HL-60 (cell line): ENCODE results near the gene KLF6.
A peak's percentile ranks its signal among the peaks of the same experiment; 100 is the strongest.

Experiments
- DNase-seq, 2 experiments: peaks; one replicate each; pipeline ENCODE4 v3.0.0-alpha.2; 2010 to 2020; ENCODE audit warnings: low read depth in 1 of 2, low spot score in 1 of 2
- H3K27ac ChIP-seq: fragments of 250-450 bp; sonication (Bioruptor Pico); replicated peaks from 2 replicates; pipeline ENCODE4 v1.5.1; 2020; ENCODE audit warnings: mild to moderate bottlenecking, moderate library complexity
- H3K27me3 ChIP-seq: fragments of 250-450 bp; sonication (Bioruptor Pico); 2 replicates; pipeline ENCODE4 v1.5.1; 2021; ENCODE audit warnings: mild to moderate bottlenecking, moderate library complexity; ENCODE audit not compliant: insufficient read depth, poor library complexity, severe bottlenecking
- H3K4me3 ChIP-seq: replicated peaks from 2 replicates; pipeline ENCODE4 v1.5.1; 2011; ENCODE audit warnings: mild to moderate bottlenecking, control low read depth, low read length; ENCODE audit not compliant: insufficient read depth
- CTCF ChIP-seq: IDR thresholded peaks from one replicate; pipeline ENCODE4 v1.5.1; 2011; ENCODE audit warnings: low read length, control low read depth, inconsistent platforms; ENCODE audit not compliant: insufficient read depth
- GABPA ChIP-seq: IDR thresholded peaks from 2 replicates; pipeline ENCODE4 v1.6.1; 2012; ENCODE audit warnings: low read depth
- POLR2AphosphoS5 ChIP-seq: IDR thresholded peaks from 2 replicates; pipeline ENCODE4 v1.6.1; 2012; ENCODE audit warnings: low read depth
- SPI1 ChIP-seq: IDR thresholded peaks from 2 replicates; pipeline ENCODE4 v1.6.1; 2012; ENCODE audit warnings: low read depth, mild to moderate bottlenecking, borderline replicate concordance
- TF ChIP-seq, protein P1 (sequence below): IDR thresholded peaks from 2 replicates; pipeline ENCODE4 v1.6.1; 2012; ENCODE audit warnings: low read depth; ENCODE audit not compliant: insufficient replicate concordance

KLF6 gene

GRCh38 chr10:3776796-3777571, 8.0 kb downstream of the KLF6 start:
- DNase-seq = no peak
- TF ChIP-seq GABPA (no peak), SPI1 (no peak), POLR2AphosphoS5 (no peak), CTCF (no peak)
- TF ChIP-seq, protein P1, sequence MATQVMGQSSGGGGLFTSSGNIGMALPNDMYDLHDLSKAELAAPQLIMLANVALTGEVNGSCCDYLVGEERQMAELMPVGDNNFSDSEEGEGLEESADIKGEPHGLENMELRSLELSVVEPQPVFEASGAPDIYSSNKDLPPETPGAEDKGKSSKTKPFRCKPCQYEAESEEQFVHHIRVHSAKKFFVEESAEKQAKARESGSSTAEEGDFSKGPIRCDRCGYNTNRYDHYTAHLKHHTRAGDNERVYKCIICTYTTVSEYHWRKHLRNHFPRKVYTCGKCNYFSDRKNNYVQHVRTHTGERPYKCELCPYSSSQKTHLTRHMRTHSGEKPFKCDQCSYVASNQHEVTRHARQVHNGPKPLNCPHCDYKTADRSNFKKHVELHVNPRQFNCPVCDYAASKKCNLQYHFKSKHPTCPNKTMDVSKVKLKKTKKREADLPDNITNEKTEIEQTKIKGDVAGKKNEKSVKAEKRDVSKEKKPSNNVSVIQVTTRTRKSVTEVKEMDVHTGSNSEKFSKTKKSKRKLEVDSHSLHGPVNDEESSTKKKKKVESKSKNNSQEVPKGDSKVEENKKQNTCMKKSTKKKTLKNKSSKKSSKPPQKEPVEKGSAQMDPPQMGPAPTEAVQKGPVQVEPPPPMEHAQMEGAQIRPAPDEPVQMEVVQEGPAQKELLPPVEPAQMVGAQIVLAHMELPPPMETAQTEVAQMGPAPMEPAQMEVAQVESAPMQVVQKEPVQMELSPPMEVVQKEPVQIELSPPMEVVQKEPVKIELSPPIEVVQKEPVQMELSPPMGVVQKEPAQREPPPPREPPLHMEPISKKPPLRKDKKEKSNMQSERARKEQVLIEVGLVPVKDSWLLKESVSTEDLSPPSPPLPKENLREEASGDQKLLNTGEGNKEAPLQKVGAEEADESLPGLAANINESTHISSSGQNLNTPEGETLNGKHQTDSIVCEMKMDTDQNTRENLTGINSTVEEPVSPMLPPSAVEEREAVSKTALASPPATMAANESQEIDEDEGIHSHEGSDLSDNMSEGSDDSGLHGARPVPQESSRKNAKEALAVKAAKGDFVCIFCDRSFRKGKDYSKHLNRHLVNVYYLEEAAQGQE = no peak
- Histone ChIP-seq H3K4me3 (no peak overlapping the region), H3K27ac (no peak overlapping the region), H3K27me3 (no peaks in the 10 kb centered on the region)

DNA sequence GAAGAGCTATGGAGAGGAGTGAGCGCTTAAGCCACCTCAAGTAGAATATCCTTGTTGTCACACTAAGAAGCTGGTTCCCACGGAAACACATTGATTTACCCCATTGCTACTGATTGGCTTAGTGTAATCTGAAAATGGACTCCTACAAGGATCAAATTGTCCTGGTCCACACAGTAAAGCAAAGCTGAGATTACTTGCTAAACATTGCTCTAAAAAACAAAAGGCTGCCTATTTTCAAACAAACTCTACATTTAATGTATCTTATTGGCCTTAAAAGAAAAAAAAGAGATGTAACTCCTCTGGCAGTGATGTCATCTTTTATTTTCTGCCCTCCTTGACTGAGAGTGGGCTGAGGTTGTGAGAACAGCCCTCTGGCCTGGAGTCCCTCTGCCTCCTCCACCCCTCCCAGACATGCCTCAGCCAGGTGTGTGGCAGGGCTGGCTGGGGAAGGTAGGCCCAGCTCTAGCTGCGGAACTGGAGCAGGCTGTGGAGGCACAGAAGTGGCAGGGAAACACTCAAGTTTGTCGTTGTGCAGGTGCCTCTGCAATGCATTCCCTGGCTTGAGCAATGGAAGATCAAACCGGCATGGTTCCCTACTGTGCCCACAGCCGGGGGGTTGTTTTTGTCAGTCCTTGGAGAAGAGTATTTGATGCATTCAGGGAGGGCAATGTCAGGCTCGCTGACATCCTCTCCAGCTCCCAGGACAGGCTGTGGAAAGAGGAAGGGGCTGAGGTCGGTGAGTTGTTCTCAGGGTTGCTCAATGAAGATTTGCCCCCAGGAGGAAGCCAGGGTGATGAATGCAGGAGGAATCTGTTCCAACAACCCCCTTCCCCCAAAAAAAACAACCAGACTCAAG, 9.1 kb downstream of the KLF6 start:
- peak; percentile 51 to 56 for DNase-seq
- Histone ChIP-seq H3K4me3 (no peak overlapping the region), H3K27me3 (no peaks in the 10 kb centered on the region), H3K27ac (no peak overlapping the region; the same call in 1 of the 2 replicates)
- TF ChIP-seq SPI1 (peak; percentile 49; the same call in 1 of the 2 replicates), CTCF (no peak), GABPA (no peak), POLR2AphosphoS5 (0 out of 2 replicates have a peak, but pooled peaks have one; percentile 44)
- TF ChIP-seq, protein P1 = no peak

DNA sequence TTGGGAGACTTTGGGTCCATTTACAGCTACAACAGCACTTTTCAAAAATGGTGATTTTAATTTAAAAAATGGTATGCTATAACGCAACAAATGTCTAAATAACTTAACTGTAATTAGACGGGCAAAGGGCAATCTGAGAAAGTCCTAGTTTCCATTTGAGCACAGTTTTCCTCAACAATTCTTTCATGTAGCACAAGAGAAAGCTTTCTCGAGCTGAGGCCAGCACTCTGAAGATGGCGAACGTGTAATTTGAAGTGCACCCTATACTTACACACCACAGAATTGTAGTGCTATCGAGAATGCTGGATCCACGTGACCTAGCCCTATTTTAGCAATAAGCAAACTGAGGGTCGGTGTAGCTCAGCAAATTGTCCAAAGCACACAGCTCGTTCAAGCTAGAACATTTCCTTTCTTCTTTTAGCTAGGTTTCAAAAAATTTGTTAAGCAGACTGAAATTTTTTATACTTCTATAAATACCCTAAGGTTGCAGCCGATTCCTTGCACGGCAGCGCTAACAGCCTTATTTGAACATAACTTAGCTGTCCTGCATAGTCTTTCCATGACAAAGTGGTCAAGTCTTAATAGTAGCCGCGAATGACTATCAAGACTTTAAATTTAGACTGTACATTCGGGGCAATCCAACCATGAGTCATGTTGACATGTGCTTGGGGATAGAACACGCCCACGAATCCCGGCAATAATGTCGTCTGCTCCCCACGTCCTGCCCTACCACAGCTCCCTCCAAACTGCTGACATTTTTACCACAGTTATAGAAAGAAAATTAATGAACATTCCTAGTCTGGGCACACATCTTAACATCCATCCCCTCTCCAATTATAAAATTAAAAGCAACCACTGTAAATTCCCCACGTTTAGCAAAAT, 10.0 kb downstream of the KLF6 start:
- no peak overlapping the region for H3K4me3 ChIP-seq
- H3K27ac ChIP-seq = no peak overlapping the region
- no peak for DNase-seq

More for the DNA sequence above, 10.0 kb downstream of the KLF6 start:
- TF ChIP-seq POLR2AphosphoS5 = no peak; the same call in 1 of the 2 replicates
- TF ChIP-seq, protein P1 = no peak
- no peak for TF ChIP-seq CTCF
- TF ChIP-seq SPI1 = no peak
- no peak for TF ChIP-seq GABPA
- H3K27me3 ChIP-seq = no peaks in the 10 kb centered on the region
